ENCODE data around the gene FAM47C. TPM values are rescaled to one million over a fixed set of nuclear protein-coding genes. Genes with fewer than 3 reads are reported as not detected.
"Not testable (repeated sequence)": the region's sequence is repeated elsewhere in the genome, so short reads cannot be mapped to it uniquely, and the experiment has no call there.

Gene FAM47C
- total and polyA plus RNA-seq, 3 donors from 2014 or later, result 0.74 to 9.5 (median 2.4) TPM

DNA sequence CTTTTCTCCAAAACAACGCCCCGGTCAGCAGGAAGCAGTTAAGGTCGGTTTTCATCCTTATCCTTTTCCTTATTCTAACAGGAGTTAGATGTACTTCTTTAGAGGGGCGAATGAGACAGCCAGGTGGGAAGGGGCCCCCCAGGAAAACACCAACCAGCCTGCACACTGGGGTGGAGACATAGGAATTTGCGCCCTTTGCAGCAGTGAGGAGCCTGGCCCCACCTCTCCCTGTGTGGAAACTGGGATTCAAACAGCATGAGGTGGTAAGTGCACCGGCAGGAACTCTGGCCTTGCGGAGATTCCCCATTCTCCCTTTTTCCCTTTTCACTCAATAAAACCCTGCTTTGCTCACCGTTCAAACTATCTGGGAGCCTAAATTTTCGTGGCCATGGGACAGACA lies 8.0 kb upstream of the FAM47C start:
- H3K9me3 ChIP-seq, result no peaks in the 10 kb centered on the region
- H3K27me3 ChIP-seq, result no peaks in the 10 kb centered on the region
- TF ChIP-seq, protein P1, sequence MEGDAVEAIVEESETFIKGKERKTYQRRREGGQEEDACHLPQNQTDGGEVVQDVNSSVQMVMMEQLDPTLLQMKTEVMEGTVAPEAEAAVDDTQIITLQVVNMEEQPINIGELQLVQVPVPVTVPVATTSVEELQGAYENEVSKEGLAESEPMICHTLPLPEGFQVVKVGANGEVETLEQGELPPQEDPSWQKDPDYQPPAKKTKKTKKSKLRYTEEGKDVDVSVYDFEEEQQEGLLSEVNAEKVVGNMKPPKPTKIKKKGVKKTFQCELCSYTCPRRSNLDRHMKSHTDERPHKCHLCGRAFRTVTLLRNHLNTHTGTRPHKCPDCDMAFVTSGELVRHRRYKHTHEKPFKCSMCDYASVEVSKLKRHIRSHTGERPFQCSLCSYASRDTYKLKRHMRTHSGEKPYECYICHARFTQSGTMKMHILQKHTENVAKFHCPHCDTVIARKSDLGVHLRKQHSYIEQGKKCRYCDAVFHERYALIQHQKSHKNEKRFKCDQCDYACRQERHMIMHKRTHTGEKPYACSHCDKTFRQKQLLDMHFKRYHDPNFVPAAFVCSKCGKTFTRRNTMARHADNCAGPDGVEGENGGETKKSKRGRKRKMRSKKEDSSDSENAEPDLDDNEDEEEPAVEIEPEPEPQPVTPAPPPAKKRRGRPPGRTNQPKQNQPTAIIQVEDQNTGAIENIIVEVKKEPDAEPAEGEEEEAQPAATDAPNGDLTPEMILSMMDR (IDR thresholded peaks at IDR 0.05), result no peak
- TF ChIP-seq POLR2A (IDR thresholded peaks at IDR 0.05), result no peak
- H3K36me3 ChIP-seq (ENCODE audit: low read depth, missing control alignments), result no peaks in the 10 kb centered on the region
- no peak overlapping the region for H3K4me3 ChIP-seq
- no peak overlapping the region for H3K27ac ChIP-seq
- intact Hi-C loops (cut with DNase I; ENCODE audit: low total_unique reads), result no loop called here
- DNase-seq, result no peak
- 53 to 59% methylated on average over 9 of the region's 9 CpGs for WGBS, 2 donors
- H3K4me1 ChIP-seq, result no peaks in the 10 kb centered on the region

DNA sequence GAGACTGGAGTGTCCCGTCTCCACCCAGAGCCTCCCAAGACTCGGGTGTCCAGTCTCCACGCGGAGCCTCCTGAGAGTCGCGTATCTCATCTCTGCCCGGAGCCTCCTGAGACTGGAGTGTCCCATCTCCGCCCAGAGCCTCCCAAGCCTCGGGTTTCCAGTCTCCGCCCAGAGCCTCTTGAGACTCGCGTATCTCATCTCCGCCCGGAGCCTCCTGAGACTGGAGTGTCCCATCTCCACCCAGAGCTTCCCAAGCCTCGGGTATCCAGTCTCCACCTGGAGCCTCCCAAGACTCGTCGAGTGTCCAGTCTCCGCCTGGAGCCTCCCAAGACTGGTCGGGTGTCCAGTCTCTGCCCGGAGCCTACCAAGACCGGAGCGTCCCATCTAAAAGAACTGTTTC lies 2.3 kb downstream of the FAM47C start:
- WGBS, 2 donors, result 75 to 83% methylated on average over 5 to 17 of the region's 22 CpGs
- intact Hi-C loops (cut with DNase I; ENCODE audit: low total_unique reads), result no loop called here

DNA sequence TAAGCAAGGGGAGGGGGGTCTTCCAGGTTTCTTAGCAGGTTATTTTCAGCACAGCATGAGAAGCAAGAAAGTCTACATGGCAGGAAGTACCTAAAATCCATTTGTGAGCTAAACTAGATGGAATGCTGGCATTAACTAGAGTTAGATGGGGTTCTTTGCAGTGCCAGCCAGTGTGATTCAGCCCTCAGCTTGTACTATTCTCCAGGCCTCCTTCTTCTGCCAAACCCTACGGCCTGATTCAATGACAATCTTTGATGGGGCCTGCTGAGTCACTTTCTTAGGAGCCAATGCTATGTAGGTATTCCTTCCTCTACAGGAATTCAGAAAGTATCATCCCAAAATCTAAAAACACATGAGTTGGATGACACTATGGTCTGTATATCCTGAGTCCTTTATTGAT lies 26.1 kb downstream of the FAM47C start:
- H3K9me3 ChIP-seq; H3K4me1 ChIP-seq; H3K27me3 ChIP-seq; intact Hi-C loops (cut with DNase I; ENCODE audit: low total_unique reads); H3K4me3 ChIP-seq; H3K27ac ChIP-seq; DNase-seq; H3K36me3 ChIP-seq (ENCODE audit: low read depth, missing control alignments): not testable (repeated sequence)
- WGBS, 2 donors, result 100% methylated on average over 1 of the region's 1 CpG; no CpG with 5 or more reads in 1 of the 2 donors

More for the DNA sequence above, 2.3 kb downstream of the FAM47C start:
- no peak for DNase-seq
- TF ChIP-seq, protein P1 (IDR thresholded peaks at IDR 0.05), result no peak
- no peak for TF ChIP-seq POLR2A (IDR thresholded peaks at IDR 0.05)
- no peak overlapping the region for H3K27ac ChIP-seq
- no peak overlapping the region for H3K4me3 ChIP-seq
- H3K27me3 ChIP-seq, result no peaks in the 10 kb centered on the region
- no peaks in the 10 kb centered on the region for H3K4me1 ChIP-seq
- H3K36me3 ChIP-seq (ENCODE audit: low read depth, missing control alignments), result no peaks in the 10 kb centered on the region
- no peaks in the 10 kb centered on the region for H3K9me3 ChIP-seq

DNA sequence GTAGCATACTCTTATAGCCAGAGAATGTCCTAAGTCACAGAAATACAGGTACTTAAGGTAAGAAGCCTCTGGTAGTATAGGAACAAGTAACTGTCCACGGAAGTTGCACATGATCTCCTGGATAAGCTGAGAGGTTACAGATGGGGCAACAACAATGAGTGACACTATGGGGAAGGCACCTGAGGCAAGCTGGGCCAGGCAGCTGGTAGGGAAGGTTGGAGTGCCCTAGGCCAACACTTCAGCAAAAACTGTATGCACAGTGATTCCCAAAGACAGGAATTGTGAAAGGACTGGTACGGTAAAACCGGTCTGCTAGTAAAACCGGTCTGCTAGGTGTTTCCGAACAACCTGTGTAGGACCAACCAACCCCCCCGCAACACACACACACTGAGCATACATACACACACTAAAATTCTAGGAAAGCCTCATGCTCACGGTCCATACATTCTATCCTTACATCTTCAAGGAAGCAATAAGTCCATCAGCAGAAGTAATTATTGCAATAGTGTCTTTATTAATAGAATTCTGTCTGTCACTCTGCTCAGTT lies 28.6 kb downstream of the FAM47C start:
- H3K27me3 ChIP-seq; intact Hi-C loops (cut with DNase I; ENCODE audit: low total_unique reads); H3K9me3 ChIP-seq; H3K27ac ChIP-seq; H3K4me1 ChIP-seq; H3K4me3 ChIP-seq; H3K36me3 ChIP-seq (ENCODE audit: low read depth, missing control alignments); DNase-seq: not testable (repeated sequence)
- 81 to 90% methylated on average over 5 to 7 of the region's 7 CpGs for WGBS, 2 donors

DNA sequence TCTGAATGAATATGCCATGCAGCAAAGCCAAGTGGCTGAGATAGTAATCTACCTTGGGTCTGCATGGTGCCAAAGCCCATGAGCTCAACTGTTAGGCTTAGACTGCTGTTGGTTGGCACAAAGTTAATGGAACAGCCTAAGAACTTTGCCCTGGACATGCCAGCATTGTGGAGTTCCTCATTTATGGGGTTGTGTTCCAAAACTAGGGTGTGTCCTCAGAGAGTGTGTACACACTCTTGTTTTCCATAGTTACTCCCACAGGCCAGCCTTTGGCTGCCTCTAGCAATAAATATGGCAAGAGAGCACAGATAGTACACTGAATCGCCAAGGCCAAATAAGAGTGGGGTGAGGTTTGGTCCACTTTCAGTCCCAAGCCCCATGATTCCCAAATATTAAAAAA lies 30.6 kb downstream of the FAM47C start:
- H3K4me3 ChIP-seq; H3K36me3 ChIP-seq (ENCODE audit: low read depth, missing control alignments); DNase-seq; H3K27ac ChIP-seq; H3K4me1 ChIP-seq; H3K27me3 ChIP-seq; H3K9me3 ChIP-seq; intact Hi-C loops (cut with DNase I; ENCODE audit: low total_unique reads): not testable (repeated sequence)
- WGBS, 2 donors, result no CpG with 5 or more reads among the region's 1 CpG

DNA sequence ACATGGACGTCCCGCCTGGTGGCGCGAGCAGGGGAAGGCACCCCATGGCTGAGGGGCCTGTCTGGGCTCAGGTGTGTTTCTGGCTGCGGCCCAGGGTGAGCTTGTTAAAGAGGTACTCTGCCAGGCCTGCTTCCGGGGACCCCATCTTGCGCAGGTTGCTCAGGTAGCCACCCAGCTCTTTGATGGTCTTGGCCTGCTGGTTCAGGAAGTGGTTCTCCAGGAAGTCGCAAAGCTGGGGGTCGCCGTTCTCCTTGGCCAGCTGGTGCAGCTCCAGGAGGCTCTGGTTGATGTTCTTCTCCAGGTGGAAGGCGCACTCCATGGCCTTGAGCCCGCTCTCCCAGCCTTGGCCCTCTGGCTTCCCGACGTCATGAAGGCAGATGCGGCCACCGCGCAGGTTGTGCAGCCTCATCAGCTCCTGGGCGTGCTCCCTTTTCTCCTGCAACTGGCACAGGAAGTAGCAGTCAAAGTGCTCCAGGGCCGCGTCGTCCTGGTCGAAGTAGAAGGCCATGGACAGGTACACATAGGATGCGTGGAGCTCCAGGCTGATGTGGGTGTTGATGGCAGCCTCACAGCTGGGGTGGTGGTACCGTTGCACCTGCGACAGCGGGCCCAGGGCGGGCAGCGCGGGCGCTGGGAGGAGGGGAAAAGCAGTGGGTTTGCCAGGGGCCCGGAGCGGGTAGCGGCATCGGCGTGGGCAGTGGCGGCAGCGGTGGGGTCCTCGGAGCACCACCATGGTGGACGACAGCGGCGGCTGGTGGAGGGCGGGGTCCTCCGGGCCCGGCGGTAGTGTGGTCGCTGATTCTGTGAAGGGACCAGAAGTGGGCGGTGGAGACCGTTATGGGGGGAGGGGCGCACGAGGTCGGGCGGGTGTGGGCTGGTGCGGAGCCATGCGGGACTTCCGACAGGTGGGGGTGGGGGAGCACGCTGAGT lies 35.1 kb downstream of the FAM47C start:
- 92 to 93% methylated on average over 5 to 30 of the region's 56 CpGs for WGBS, 2 donors
- H3K4me3 ChIP-seq; DNase-seq; H3K27me3 ChIP-seq; H3K36me3 ChIP-seq (ENCODE audit: low read depth, missing control alignments); H3K27ac ChIP-seq; H3K9me3 ChIP-seq; H3K4me1 ChIP-seq; intact Hi-C loops (cut with DNase I; ENCODE audit: low total_unique reads): not testable (repeated sequence)

Measured in testis (tissue), 3 donors.